Panc1 (cell line): ENCODE results near the gene PGRMC2. TPM values are rescaled to one million over a fixed set of nuclear protein-coding genes. Genes with fewer than 3 reads are reported as not detected.

Source experiments
- ATAC-seq: fragments of 200-7000 bp; cut with Tn5 transposase; 2 replicates; pipeline ENCODE4 v1.9.1; 2020; ENCODE audit warnings: mild to moderate bottlenecking, moderate library complexity
- BruUV-seq: library from RNA; stranded (reverse); fragments of 400-500 nt; replicated peaks from 2 replicates; lab custom pipeline; 2021; lab: Mats Ljungman, UMichigan
- CTCF ChIA-PET: fragments of 300-600 bp; sonication (Branson Sonifier 250); formaldehyde crosslinking; loops from one replicate; lab custom pipeline; 2022; ENCODE audit warnings: antibody characterized with exemption; lab: Charles Lee
- POLR2A ChIA-PET: fragments of 300-600 bp; sonication (Branson Sonifier 250); formaldehyde crosslinking; loops from one replicate; lab custom pipeline; 2022; ENCODE audit warnings: antibody characterized with exemption; lab: Charles Lee
- DNase-seq: peaks from one replicate; pipeline ENCODE4 v3.0.0-alpha.2; 2010; ENCODE audit warnings: low read depth, low spot score
- H3K27ac ChIP-seq: 2 replicates; pipeline ENCODE4 v1.5.1; 2011; ENCODE audit warnings: mild to moderate bottlenecking, low read length, inconsistent platforms
- H3K27me3 ChIP-seq: fragments of 200-500 bp; sonication (Bioruptor generic); 2 replicates; pipeline ENCODE4 v1.6.0; 2014; ENCODE audit warnings: low read length, inconsistent platforms; ENCODE audit not compliant: control insufficient read depth, insufficient read depth
- H3K36me3 ChIP-seq: fragments of 200-500 bp; sonication (Bioruptor generic); 2 replicates; pipeline ENCODE4 v1.5.1; 2014; ENCODE audit warnings: inconsistent platforms, mild to moderate bottlenecking, low read length, moderate library complexity; ENCODE audit not compliant: control insufficient read depth, insufficient read depth
- H3K4me1 ChIP-seq: 2 replicates; pipeline ENCODE4 v1.5.1; 2011; ENCODE audit warnings: inconsistent platforms, mild to moderate bottlenecking, low read length, moderate library complexity; ENCODE audit not compliant: control insufficient read depth, insufficient read depth
- H3K4me3 ChIP-seq, 2 experiments: 2 replicates each; pipeline ENCODE4 v1.5.1; 2011 to 2012; ENCODE audit warnings: low read depth in 2 of 2, low read length in 2 of 2, mild to moderate bottlenecking in 2 of 2, inconsistent platforms in 1 of 2, moderate library complexity in 1 of 2
- H3K9me3 ChIP-seq: fragments of 200-500 bp; sonication (Bioruptor generic); 2 replicates; pipeline ENCODE4 v1.5.1; 2014; ENCODE audit warnings: low read depth, mild to moderate bottlenecking, inconsistent platforms, low read length, moderate library complexity; ENCODE audit not compliant: control insufficient read depth, insufficient read depth
- CTCF ChIP-seq: fragments of 450-650 bp; IDR thresholded peaks from 2 replicates; pipeline ENCODE4 v1.5.1; 2017; ENCODE audit warnings: mild to moderate bottlenecking
- POLR2AphosphoS5 ChIP-seq: IDR thresholded peaks from 2 replicates; pipeline ENCODE4 v1.6.1; 2012; ENCODE audit warnings: mild to moderate bottlenecking, low read depth, low read length, moderate library complexity
- REST ChIP-seq, 2 experiments: IDR thresholded peaks; 2 replicates each; pipeline ENCODE4 v1.6.1; 2011 to 2012; ENCODE audit warnings: low read depth in 2 of 2, control low read depth in 1 of 2, low read length in 1 of 2, mild to moderate bottlenecking in 1 of 2, moderate library complexity in 1 of 2; ENCODE audit not compliant: insufficient read depth in 1 of 2
- SIN3A ChIP-seq: IDR thresholded peaks from 2 replicates; pipeline ENCODE4 v1.6.1; 2012; ENCODE audit warnings: low read depth, mild to moderate bottlenecking, low read length, moderate library complexity, borderline replicate concordance; ENCODE audit not compliant: insufficient read depth
- TCF7L2 ChIP-seq: IDR thresholded peaks from 2 replicates; pipeline ENCODE4 v1.6.1; 2011; ENCODE audit warnings: mild to moderate bottlenecking, low read depth, low read length, inconsistent platforms
- in situ Hi-C: cut with HindIII; loops from 2 replicates; pipeline ENCODE4 v1.10.0; 2016; ENCODE audit warnings: low sequenced_read_pairs, low pct_unique_long_range_greater_than_20kb
- intact Hi-C: fragments of 100-400 bp; cut with micrococcal nuclease; formaldehyde crosslinking; loops from one replicate; pipeline ENCODE4 v1.10.0; 2022; ENCODE audit not compliant: unreplicated experiment
- total RNA-seq: library from RNA; stranded (reverse); gene quantifications from one replicate; pipeline ENCODE4 v1.2.1, GENCODE V29; 2021; ENCODE audit not compliant: unreplicated experiment

The PGRMC2 gene
- total RNA-seq, 1 experiment from 2014 or later: 47.6 TPM

GRCh38 chr4:128220286-128221235 lies 67.1 kb downstream of the PGRMC2 start:
- Histone ChIP-seq H3K9me3 (no peaks in the 10 kb centered on the region), H3K4me1 (peaks cover 2% of the 10 kb centered on the region; the same call in 1 of the 2 replicates), H3K27ac (no peak overlapping the region), H3K4me3 (no peak overlapping the region), H3K27me3 (no peaks in the 10 kb centered on the region), H3K36me3 (no peaks in the 10 kb centered on the region)
- DNase-seq: no peak
- intact Hi-C loops: no loop called here
- in situ Hi-C loops: no loop called here
- ChIA-PET CTCF (interaction anchor here (0.6 kb wide), 1 partner anchor 389 kb away, joined by 8 read pairs; no protein-coding TSS in a partner anchor), POLR2A (no interaction called here)
- no TSS peak for BruUV-seq
- TF ChIP-seq TCF7L2 (no peak), CTCF (peak; percentile 32; the same call in 1 of the 2 replicates), REST (IDR thresholded peaks at IDR 0.05; ENCODE audit: insufficient read depth in 1 of 2, low read depth in 2 of 2, low read length in 1 of 2) (no peak), POLR2AphosphoS5 (no peak), SIN3A (no peak)
- peak; percentile 82 for ATAC-seq

Other genes starting within 250 kb of the PGRMC2 start
- gene LARP1B, start 226.5 kb downstream of the PGRMC2 start, total RNA-seq: 17.3 TPM